GM20431 (cell line): ENCODE data around the gene BAD.
"Not testable (repeated sequence)": the region's sequence is repeated elsewhere in the genome, so short reads cannot be mapped to it uniquely, and the experiment has no call there.

ENCODE experiments used
- in situ Hi-C: fragments of 300-500 bp; cut with MseI, MboI; formaldehyde crosslinking; loops from one replicate; pipeline ENCODE4 v1.15.0; 2020; ENCODE audit warnings: low sequenced_read_pairs; ENCODE audit not compliant: unreplicated experiment

The BAD gene

GRCh38 chr11:64315667-64316526 is 31.4 kb upstream of the BAD start:
- in situ Hi-C loops: not testable (repeated sequence)

- in situ Hi-C loops: no loop called here
These were observed 30.5 kb upstream of the BAD start for GRCh38 chr11:64314805-64315561.

- in situ Hi-C loops: no loop called here
These were observed 29.8 kb upstream of the BAD start for GRCh38 chr11:64314146-64314804.

GRCh38 chr11:64313491-64314145 is 29.2 kb upstream of the BAD start:
- in situ Hi-C loops: no loop called here

- in situ Hi-C loops: no loop called here
These were observed 28.5 kb upstream of the BAD start for GRCh38 chr11:64312947-64313346.

- in situ Hi-C loops: not testable (repeated sequence)
These were observed 23.3 kb upstream of the BAD start for GRCh38 chr11:64307795-64308194.

GRCh38 chr11:64306876-64307622 is 22.6 kb upstream of the BAD start:
- in situ Hi-C loops: no loop called here

GRCh38 chr11:64306563-64306875 is 22.1 kb upstream of the BAD start:
- in situ Hi-C loops: no loop called here

- in situ Hi-C loops: no loop called here
These were observed 21.5 kb upstream of the BAD start for GRCh38 chr11:64305691-64306562.

GRCh38 chr11:64305075-64305690 is 20.7 kb upstream of the BAD start, which contains the start of gene ESRRA:
TSS of gene ESRRA (plus strand) at chr11:64305524. CDS start at chr11:64307180, 1,656 bp downstream.
- in situ Hi-C loops: no loop called here

- in situ Hi-C loops: no loop called here
These were observed 20.0 kb upstream of the BAD start for GRCh38 chr11:64304316-64305072.

- in situ Hi-C loops: no loop called here
These were observed 19.5 kb upstream of the BAD start for GRCh38 chr11:64304032-64304315.

- in situ Hi-C loops: no loop called here
These were observed 18.9 kb upstream of the BAD start for GRCh38 chr11:64303109-64304031.

- in situ Hi-C loops: no loop called here
These were observed 15.6 kb upstream of the BAD start, which contains the start of gene CATSPERZ for GRCh38 chr11:64299847-64300648. TSS of gene CATSPERZ (plus strand) at chr11:64300358. CDS start at chr11:64300411, 53 bp downstream.

GRCh38 chr11:64298966-64299846 is 14.7 kb upstream of the BAD start:
- in situ Hi-C loops: no loop called here
